Keratinocyte (primary cell): ENCODE measurements around the gene SELPLG. TPM values are rescaled to one million over a fixed set of nuclear protein-coding genes. Genes with fewer than 3 reads are reported as not detected.

Experiments used
- DNase-seq: peaks from one replicate; pipeline ENCODE4 v3.0.0-alpha.2; 2011; ENCODE audit warnings: low read depth, missing footprints, low spot score
- FAIRE-seq: peaks from 2 replicates; lab custom pipeline; 2011; peaks lifted over from hg19 to GRCh38; lab: Jason Lieb, UNC
- H2AFZ ChIP-seq: 2 replicates; pipeline ENCODE4 v1.6.0; 2012; ENCODE audit warnings: low read length, control low read depth, inconsistent platforms; ENCODE audit not compliant: control insufficient read depth
- H3K27ac ChIP-seq: 2 replicates; pipeline ENCODE4 v1.5.1; 2011; ENCODE audit warnings: low read length; ENCODE audit not compliant: control insufficient read depth, insufficient read depth
- H3K27me3 ChIP-seq: 3 replicates; pipeline ENCODE4 v1.6.0; 2011; ENCODE audit warnings: low read length; ENCODE audit not compliant: control insufficient read depth, insufficient read depth; ENCODE audit errors: extremely low read depth
- H3K36me3 ChIP-seq, 2 experiments: 2 replicates in 1 of 2; 3 replicates in 1 of 2; pipeline ENCODE4 v1.5.1; 2011; ENCODE audit warnings: low read length in 2 of 2, mild to moderate bottlenecking in 1 of 2; ENCODE audit not compliant: control insufficient read depth in 2 of 2, insufficient read depth in 2 of 2; ENCODE audit errors: extremely low read depth in 1 of 2
- H3K4me1 ChIP-seq: 3 replicates; pipeline ENCODE4 v1.5.1; 2011; ENCODE audit warnings: low read length; ENCODE audit not compliant: control insufficient read depth, insufficient read depth; ENCODE audit errors: extremely low read depth
- H3K4me2 ChIP-seq: 3 replicates; pipeline ENCODE4 v1.6.0; 2011; ENCODE audit warnings: low read depth, low read length; ENCODE audit not compliant: control insufficient read depth, insufficient read depth; ENCODE audit errors: extremely low read depth
- H3K4me3 ChIP-seq, 3 experiments: fragments of 200-600 bp in 1 of 3; sonication (generic) in 1 of 3; 2 replicates in 2 of 3; 3 replicates in 1 of 3; pipeline ENCODE4 v1.5.1; 2011 to 2016; ENCODE audit warnings: low read length in 3 of 3, mild to moderate bottlenecking in 3 of 3, control low read depth in 2 of 3, inconsistent platforms in 1 of 3, low read depth in 1 of 3, mixed read lengths in 1 of 3, mixed run types in 1 of 3, moderate library complexity in 1 of 3; ENCODE audit not compliant: control insufficient read depth in 2 of 3, insufficient read depth in 2 of 3; ENCODE audit errors: extremely low read depth in 1 of 3
- H3K79me2 ChIP-seq: 2 replicates; pipeline ENCODE4 v1.6.0; 2012; ENCODE audit warnings: low read length; ENCODE audit not compliant: control insufficient read depth, insufficient read depth
- H3K9ac ChIP-seq: 3 replicates; pipeline ENCODE4 v1.6.0; 2011; ENCODE audit warnings: low read length; ENCODE audit not compliant: control insufficient read depth, insufficient read depth; ENCODE audit errors: extremely low read depth
- H3K9me1 ChIP-seq: 3 replicates; pipeline ENCODE4 v1.6.0; 2011; ENCODE audit warnings: low read length; ENCODE audit not compliant: control insufficient read depth, insufficient read depth; ENCODE audit errors: extremely low read depth
- H3K9me3 ChIP-seq: 2 replicates; pipeline ENCODE4 v1.5.1; 2012; ENCODE audit warnings: low read depth, low read length; ENCODE audit not compliant: control insufficient read depth
- H4K20me1 ChIP-seq: 3 replicates; pipeline ENCODE4 v1.6.0; 2011; ENCODE audit warnings: low read length; ENCODE audit not compliant: control insufficient read depth, insufficient read depth; ENCODE audit errors: extremely low read depth
- CTCF ChIP-seq, 3 experiments: IDR thresholded peaks in 1 of 3; conservative IDR thresholded peaks in 1 of 3; optimal IDR thresholded peaks in 1 of 3; 2 replicates in 2 of 3; 3 replicates in 1 of 3; pipeline versions ENCODE3 to v1.5.1; 2011; ENCODE audit warnings: low read length in 3 of 3, mild to moderate bottlenecking in 3 of 3, moderate library complexity in 2 of 3, control low read depth in 1 of 3, inconsistent platforms in 1 of 3; ENCODE audit not compliant: insufficient read depth in 2 of 3; ENCODE audit errors: extremely low read depth in 1 of 3
- EZH2 ChIP-seq: IDR thresholded peaks from one replicate; pipeline ENCODE4 v1.6.1; 2012; ENCODE audit warnings: inconsistent platforms, mild to moderate bottlenecking, low read length, moderate library complexity
- dilution Hi-C: fragments of 300-500 bp; cut with MboI; formaldehyde crosslinking; loops from one replicate; pipeline ENCODE4 v1.7.0; 2020; ENCODE audit warnings: low sequenced_read_pairs; ENCODE audit not compliant: extremely low pct_ligation_motif_present
- polyA plus RNA-seq, 5 experiments: library from polyadenylated mRNA; depleted of rRNA in 3 of 5; stranded (reverse) in 3 of 5; stranded (forward) in 1 of 5; unstranded in 1 of 5; fragments of >200 nt; gene quantifications; 1 replicate in 1 of 5; 2 replicates in 3 of 5; 3 replicates in 1 of 5; pipeline versions ENCODE4 v1.2.1 to v1.2.3, GENCODE V29; 2011 to 2012; ENCODE audit warnings: missing spikeins in 2 of 5, low read depth in 1 of 5, low replicate concordance in 1 of 5

Gene SELPLG
- polyA plus RNA-seq, 1 donor (not counting 4 experiments of a cell fraction or from before 2014, with no cell fraction given): 0.80 TPM

- H3K4me3 ChIP-seq: no peak overlapping the region
- no peaks in the 10 kb centered on the region for H3K79me2 ChIP-seq
- TF ChIP-seq EZH2 (no peak), CTCF (optimal IDR thresholded peaks at IDR 0.05 in 1 of 3, IDR thresholded peaks at IDR 0.05 in 1 of 3, conservative IDR thresholded peaks at IDR 0.05 in 1 of 3; ENCODE audit: extremely low read depth in 1 of 3, insufficient read depth in 2 of 3, low read length in 3 of 3) (no peak)
- no peak overlapping the region for H3K27ac ChIP-seq
- peaks cover 2% of the 10 kb centered on the region for H3K9me1 ChIP-seq
- dilution Hi-C loops: no loop called here
- H3K9me3 ChIP-seq: no peaks in the 10 kb centered on the region
- H3K9ac ChIP-seq: no peak overlapping the region
- no peak for DNase-seq
- H3K36me3 ChIP-seq: peaks cover 2 to 6% of the 10 kb centered on the region in 2 experiments
- H2AFZ ChIP-seq: no peak overlapping the region
- peaks cover 4% of the 10 kb centered on the region for H4K20me1 ChIP-seq
- FAIRE-seq: no peak
- peaks cover 4% of the 10 kb centered on the region for H3K27me3 ChIP-seq
- peaks cover 15% of the 10 kb centered on the region for H3K4me1 ChIP-seq
- H3K4me2 ChIP-seq: no peak overlapping the region
These were observed 4.6 kb upstream of the SELPLG start for GRCh38 chr12:108638141-108638827.

GRCh38 chr12:108637222-108637971 is 3.7 kb upstream of the SELPLG start:
- Histone ChIP-seq H3K9me1 (peaks cover 2% of the 10 kb centered on the region), H3K27ac (no peak overlapping the region), H3K4me2 (no peak overlapping the region), H2AFZ (no peak overlapping the region), H3K79me2 (no peaks in the 10 kb centered on the region), H3K36me3 (peaks cover 0 to 6% of the 10 kb centered on the region in 2 experiments), H3K9ac (no peak overlapping the region), H3K4me1 (peaks cover 15% of the 10 kb centered on the region), H3K9me3 (no peaks in the 10 kb centered on the region), H4K20me1 (peaks cover 4% of the 10 kb centered on the region), H3K27me3 (peaks cover 4% of the 10 kb centered on the region), H3K4me3 (no peak overlapping the region)
- TF ChIP-seq CTCF (optimal IDR thresholded peaks at IDR 0.05 in 1 of 3, IDR thresholded peaks at IDR 0.05 in 1 of 3, conservative IDR thresholded peaks at IDR 0.05 in 1 of 3; ENCODE audit: extremely low read depth in 1 of 3, insufficient read depth in 2 of 3, low read length in 3 of 3) (no peak), EZH2 (no peak)
- DNase-seq (no peak), FAIRE-seq (no peak)
- dilution Hi-C loops: no loop called here
